Heart right ventricle (tissue), 16 donors: Measurements from ENCODE around the gene TIMM17B. TPM values are rescaled to one million over a fixed set of nuclear protein-coding genes. Genes with fewer than 3 reads are reported as not detected.

Experiments used
- ATAC-seq, 8 donors: fragments of 200-7000 bp; cut with Tn5 transposase; one replicate each; pipeline ENCODE4 v1.9.1; 2020; ENCODE audit warnings: mild to moderate bottlenecking in 8 of 8, moderate library complexity in 8 of 8, moderate number of reproducible peaks in 1 of 8
- DNase-seq, 2 donors: peaks; one replicate each; pipeline ENCODE4 v3.0.0-alpha.2; 2020
- H3K27ac ChIP-seq, 10 donors: fragments of 200-600 bp; sonication (generic) in 2 of 10; one replicate each; pipeline versions ENCODE4 v1.5.0 to v1.8.0; 2020 to 2022; ENCODE audit warnings: mild to moderate bottlenecking in 3 of 10
- H3K27me3 ChIP-seq, 7 donors: fragments of 200-600 bp; one replicate each; pipeline ENCODE4 v1.8.0; 2021 to 2022; ENCODE audit warnings: mild to moderate bottlenecking in 2 of 7
- H3K36me3 ChIP-seq, 9 donors: fragments of 200-600 bp; sonication (generic) in 1 of 9; one replicate each; pipeline versions ENCODE4 v1.5.0 to v1.8.0; 2020 to 2022; ENCODE audit warnings: mild to moderate bottlenecking in 2 of 9
- H3K4me1 ChIP-seq, 9 donors: fragments of 200-600 bp; sonication (generic) in 1 of 9; one replicate each; pipeline versions ENCODE4 v1.5.0 to v1.8.0; 2020 to 2022; ENCODE audit warnings: mild to moderate bottlenecking in 4 of 9
- H3K4me3 ChIP-seq, 10 donors: fragments of 200-600 bp; sonication (generic) in 2 of 10; one replicate each; pipeline versions ENCODE4 v1.5.0 to v1.8.0; 2020 to 2022; ENCODE audit warnings: mild to moderate bottlenecking in 7 of 10, moderate library complexity in 2 of 10
- H3K9me3 ChIP-seq, 11 donors: fragments of 200-600 bp in 10 of 11; sonication (generic) in 2 of 11; one replicate each; pipeline versions ENCODE4 v1.5.0 to v1.8.0; 2013 to 2022; ENCODE audit warnings: mild to moderate bottlenecking in 2 of 11, control low read depth in 1 of 11, moderate library complexity in 1 of 11
- WGBS, 2 donors: extraction: QIAGEN DNeasy Blood & Tissue Kit; methylation state at CpG; one replicate each; pipeline ENCODE4 v1.1.7; 2013; ENCODE audit warnings: inconsistent platforms in 1 of 2; 5-methylcytosine and 5-hydroxymethylcytosine counted together
- intact Hi-C, 10 donors: fragments of 100-400 bp; cut with DNase I; formaldehyde crosslinking; loops; one replicate each; pipeline versions ENCODE4 v1.11.1 to v1.14.2; 2022
- polyA plus RNA-seq, 2 donors: library from polyadenylated mRNA; stranded (reverse); fragments of 200-250 nt; gene quantifications; one replicate each; pipeline ENCODE4 v1.2.3, GENCODE V29; 2013
- total RNA-seq, 10 donors: library from RNA; stranded (reverse); fragmentation: NEBNext Ultra II Directional in 3 of 10; extraction: Animal tissue kit (Norgen Biotek cat#: 25700) in 3 of 10; gene quantifications; one replicate each; pipeline versions ENCODE4 v1.2.1 to v1.2.4, GENCODE V29; 2021 to 2023
- TF ChIP-seq, protein P1 (sequence below), 9 donors: fragments of 200-600 bp; sonication (generic) in 2 of 9; IDR thresholded peaks; one replicate each; pipeline versions ENCODE4 v1.5.0 to v1.8.0; 2021 to 2022; ENCODE audit warnings: antibody characterized with exemption in 9 of 9, mild to moderate bottlenecking in 5 of 9, moderate library complexity in 1 of 9
- donor health status: Arrhythmogenic right ventricular cardiomyopathy.
- donor health status: ischemic (EF 13 %, LVEDD 7.1; RV severe dilation, severe dysfunction).
- donor health status: healthy with polysubstance abuse.
- donor health status: DM: no; HTN: yes; CAD: no.
- donor health status: DM: no; HTN: no; CAD: no.
- donor health status: ischemic (EF 25% LVEDD 6.9; RV normal size, moderate dysfunction).
- donor health status: ischemic (EF 25% LVEDD 5.7; RV mildly dilated, moderate dysfunction).
- donor health status: healthy.
- donor health status: DM: yes; HTN: yes; CAD: no.
- donor health status: Ischemic cardiomyopathy.
- donor health status: ischemic (EF 35%, LVEDD 5.7; RV mildly dilated, moderate dysfunction).
- donor health status: nonischemic (EF 11% LVEDD 7.7; RV severe dilation, severe dysfunction).
- donor health status: DM: yes; HTN: yes; CAD: no.
- donor health status: PGD.
- donor health status: ischemic (EF 29% LVEDD 5.4; RV normal size, mild dysfunction).
- donor health status: nonischemic (EF 23%, LVEDD 6.1; RV moderate dilation, normal function).

The TIMM17B gene
- total and polyA plus RNA-seq, 12 donors = 58.3 to 100 (median 67.0) TPM

- peaks cover 0 to 67% (median 18%) of the 10 kb centered on the region in 9 donors for H3K4me1 ChIP-seq
- H3K27me3 ChIP-seq = no peaks in the 10 kb centered on the region
- H3K27ac ChIP-seq = peak overlapping the region in 6 of 10 donors; percentile 12 to 89 (median 30)
- peaks cover 0 to 58% (median 0%) of the 10 kb centered on the region in 9 donors for H3K36me3 ChIP-seq
- H3K4me3 ChIP-seq = no peak overlapping the region
- intact Hi-C loops = no loop called here
- H3K9me3 ChIP-seq = no peaks in the 10 kb centered on the region
- ATAC-seq (peak in 1 of 8 donors; percentile 22), DNase-seq (no peak)
- TF ChIP-seq, protein P1, sequence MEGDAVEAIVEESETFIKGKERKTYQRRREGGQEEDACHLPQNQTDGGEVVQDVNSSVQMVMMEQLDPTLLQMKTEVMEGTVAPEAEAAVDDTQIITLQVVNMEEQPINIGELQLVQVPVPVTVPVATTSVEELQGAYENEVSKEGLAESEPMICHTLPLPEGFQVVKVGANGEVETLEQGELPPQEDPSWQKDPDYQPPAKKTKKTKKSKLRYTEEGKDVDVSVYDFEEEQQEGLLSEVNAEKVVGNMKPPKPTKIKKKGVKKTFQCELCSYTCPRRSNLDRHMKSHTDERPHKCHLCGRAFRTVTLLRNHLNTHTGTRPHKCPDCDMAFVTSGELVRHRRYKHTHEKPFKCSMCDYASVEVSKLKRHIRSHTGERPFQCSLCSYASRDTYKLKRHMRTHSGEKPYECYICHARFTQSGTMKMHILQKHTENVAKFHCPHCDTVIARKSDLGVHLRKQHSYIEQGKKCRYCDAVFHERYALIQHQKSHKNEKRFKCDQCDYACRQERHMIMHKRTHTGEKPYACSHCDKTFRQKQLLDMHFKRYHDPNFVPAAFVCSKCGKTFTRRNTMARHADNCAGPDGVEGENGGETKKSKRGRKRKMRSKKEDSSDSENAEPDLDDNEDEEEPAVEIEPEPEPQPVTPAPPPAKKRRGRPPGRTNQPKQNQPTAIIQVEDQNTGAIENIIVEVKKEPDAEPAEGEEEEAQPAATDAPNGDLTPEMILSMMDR (IDR thresholded peaks at IDR 0.05) = no peak
- WGBS, 2 donors = 91 to 93% methylated on average over 8 of the region's 8 CpGs
Measured at GRCh38 chrX:48936429-48937053, 39.0 kb upstream of the TIMM17B start.

GRCh38 chrX:48935301-48935670 is 37.7 kb upstream of the TIMM17B start:
- Histone ChIP-seq H3K36me3 (peaks cover 0 to 70% (median 0%) of the 10 kb centered on the region in 9 donors), H3K4me3 (no peak overlapping the region), H3K27me3 (no peaks in the 10 kb centered on the region), H3K4me1 (peaks cover 0 to 55% (median 11%) of the 10 kb centered on the region in 9 donors), H3K9me3 (no peaks in the 10 kb centered on the region), H3K27ac (peak overlapping the region in 1 of 10 donors; percentile 89)
- intact Hi-C loops = no loop called here
- 100% methylated on average over 1 of the region's 1 CpG for WGBS, 2 donors
- DNase-seq (no peak), ATAC-seq (no peak)
- TF ChIP-seq, protein P1 (IDR thresholded peaks at IDR 0.05) = no peak

GRCh38 chrX:48934581-48935300 is 37.2 kb upstream of the TIMM17B start:
- DNase-seq (no peak), ATAC-seq (no peak)
- Histone ChIP-seq H3K36me3 (peaks cover 0 to 70% (median 0%) of the 10 kb centered on the region in 9 donors), H3K27me3 (no peaks in the 10 kb centered on the region), H3K4me3 (no peak overlapping the region), H3K4me1 (peaks cover 0 to 49% (median 11%) of the 10 kb centered on the region in 9 donors), H3K9me3 (no peaks in the 10 kb centered on the region), H3K27ac (peak overlapping the region in 1 of 10 donors; percentile 89)
- TF ChIP-seq, protein P1 (IDR thresholded peaks at IDR 0.05) = no peak
- intact Hi-C loops = no loop called here
- 84 to 86% methylated on average over 7 of the region's 7 CpGs for WGBS, 2 donors

GRCh38 chrX:48933757-48934156 is 36.2 kb upstream of the TIMM17B start:
- Histone ChIP-seq H3K9me3 (no peaks in the 10 kb centered on the region), H3K4me3 (no peak overlapping the region), H3K36me3 (peaks cover 0 to 71% (median 0%) of the 10 kb centered on the region in 9 donors), H3K27me3 (no peaks in the 10 kb centered on the region), H3K27ac (no peak overlapping the region), H3K4me1 (peaks cover 0 to 40% (median 11%) of the 10 kb centered on the region in 9 donors)
- intact Hi-C loops = no loop called here
- 87 to 93% methylated on average over 2 of the region's 2 CpGs for WGBS, 2 donors
- TF ChIP-seq, protein P1 (IDR thresholded peaks at IDR 0.05) = no peak
- ATAC-seq (no peak), DNase-seq (no peak)
